ENCODE results near the gene CCDC146.
"Not testable (repeated sequence)": the region's sequence is repeated elsewhere in the genome, so short reads cannot be mapped to it uniquely, and the experiment has no call there.

CCDC146 gene

GRCh38 chr7:77152232-77152631 is 29.8 kb downstream of the CCDC146 start:
- DNase-seq: not testable (repeated sequence)

DNA sequence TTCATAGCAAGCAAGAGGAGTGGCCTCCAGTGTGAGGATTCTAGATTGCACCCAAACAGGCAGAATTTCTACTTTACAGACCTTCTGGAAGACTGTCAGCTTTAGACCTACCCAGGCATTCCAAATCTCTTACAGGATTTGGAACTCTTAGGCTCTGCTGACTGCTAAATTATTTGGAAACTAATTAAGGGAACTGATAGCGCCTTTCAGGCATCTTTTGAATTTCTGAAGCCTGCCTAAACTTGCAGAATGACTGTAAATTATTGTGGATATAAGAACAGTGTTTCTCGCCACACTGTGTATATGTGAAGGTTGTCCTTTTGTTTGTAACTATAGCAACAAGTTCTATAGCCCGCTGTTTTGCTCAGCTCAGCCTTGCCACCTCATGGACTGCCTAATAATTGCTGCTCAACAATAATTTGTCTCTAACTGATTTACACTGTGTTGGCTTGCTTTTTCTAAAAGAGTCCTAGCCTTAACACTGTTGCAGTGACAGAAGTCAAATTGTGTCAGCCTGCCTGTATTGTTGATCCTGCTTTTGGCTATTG is 32.6 kb downstream of the CCDC146 start:
- not testable (repeated sequence) for DNase-seq

DNA sequence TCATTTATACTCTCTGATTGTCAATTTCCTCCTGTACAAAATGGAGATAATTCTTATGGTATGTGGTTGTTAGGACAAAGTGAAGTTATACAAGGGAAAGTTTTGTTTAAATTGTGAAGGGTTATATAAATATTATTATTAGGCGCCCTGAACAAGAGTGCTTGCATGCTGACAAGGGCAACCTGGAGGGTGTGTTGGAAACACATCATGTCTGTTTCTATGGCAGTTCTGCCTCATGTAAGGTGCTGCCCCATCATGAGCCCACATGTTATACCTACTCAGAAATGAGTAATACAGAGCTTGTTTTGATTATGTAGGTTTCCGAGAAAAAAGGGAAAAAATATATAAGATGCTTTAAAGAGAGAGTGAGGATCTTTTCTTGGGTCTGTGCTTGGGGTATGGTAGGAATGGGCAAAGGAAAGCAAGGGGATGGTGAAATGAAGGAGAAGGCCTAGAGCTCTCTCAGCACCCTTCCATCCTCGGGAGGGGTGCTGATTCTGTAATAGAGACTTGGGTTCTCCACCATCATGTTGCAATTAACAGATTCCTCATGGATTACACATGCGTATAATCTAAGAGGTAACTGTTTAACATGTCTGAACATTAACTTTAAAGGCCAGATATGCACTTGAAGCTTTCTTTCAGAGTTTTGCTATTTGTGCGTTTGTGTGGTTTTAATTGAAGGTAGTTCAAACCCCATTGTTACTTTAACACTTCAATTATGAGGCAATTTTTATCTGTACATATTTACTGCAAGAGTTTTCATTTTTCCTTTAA is 33.4 kb downstream of the CCDC146 start:
- peak in 1 of 2 donors; percentile 3 for DNase-seq

GRCh38 chr7:77157034-77157433 is 34.6 kb downstream of the CCDC146 start:
- DNase-seq: not testable (repeated sequence)

DNA sequence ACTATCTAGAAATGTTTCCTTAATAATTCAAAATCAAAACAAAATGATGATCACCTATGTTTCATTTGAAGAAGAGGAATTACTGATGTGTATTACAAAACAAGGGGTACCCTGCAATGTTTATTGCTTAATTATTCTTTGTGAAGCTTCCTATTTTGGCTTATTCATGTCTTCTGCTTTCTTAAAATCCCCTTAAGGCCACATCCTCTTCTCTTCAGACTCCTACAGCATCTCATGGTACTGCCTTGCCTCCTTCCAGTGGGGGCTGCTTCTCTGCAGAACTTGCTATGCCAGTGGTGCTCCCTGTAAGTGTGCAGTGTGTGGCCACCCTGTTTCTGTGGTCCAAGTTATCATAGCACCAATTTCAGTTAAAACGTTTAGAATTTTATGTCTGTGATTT is 35.0 kb downstream of the CCDC146 start:
- DNase-seq: no peak

- DNase-seq: not testable (repeated sequence)
Observed at GRCh38 chr7:77171073-77171472, 48.7 kb downstream of the CCDC146 start.

DNA sequence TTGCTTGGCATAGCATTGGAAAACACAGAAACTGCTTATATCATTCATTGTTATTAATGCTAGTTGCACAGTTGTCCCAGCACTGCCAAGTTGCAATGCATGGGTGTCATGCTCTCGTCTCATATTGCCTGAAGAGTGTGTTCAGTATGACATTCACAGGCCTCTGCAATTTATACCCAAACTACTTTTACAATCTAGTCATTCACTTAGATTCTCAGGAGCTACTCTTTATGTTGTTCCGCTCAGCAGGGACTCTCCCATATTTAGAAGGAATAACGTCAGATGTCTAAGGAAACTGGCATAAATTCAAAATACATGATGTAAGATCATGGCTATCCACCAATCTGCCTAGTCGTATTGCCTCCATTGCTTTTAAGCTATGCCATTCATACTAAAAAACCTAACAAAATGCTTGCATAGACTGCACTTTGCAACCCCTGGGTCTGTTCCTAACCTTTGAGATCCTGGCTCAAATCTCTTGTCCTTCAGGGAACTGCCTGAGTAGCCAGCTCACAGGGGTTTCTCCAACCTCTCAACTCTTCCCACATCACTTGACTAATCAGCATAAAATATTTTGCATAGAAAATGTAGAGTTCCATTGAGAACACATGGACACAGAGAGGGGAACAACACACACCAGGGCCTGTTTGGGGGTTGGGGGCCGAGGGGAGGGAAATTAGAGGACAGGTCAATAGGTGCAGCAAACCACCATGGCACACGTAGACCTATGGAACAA is 50.2 kb downstream of the CCDC146 start:
- not testable (repeated sequence) for DNase-seq

- DNase-seq: not testable (repeated sequence)
Observed at GRCh38 chr7:77174418-77174817, 52.0 kb downstream of the CCDC146 start.

GRCh38 chr7:77175274-77175800 is 52.9 kb downstream of the CCDC146 start:
- not testable (repeated sequence) for DNase-seq

GRCh38 chr7:77177321-77177904 is 55.0 kb downstream of the CCDC146 start:
- DNase-seq: not testable (repeated sequence)

- DNase-seq: not testable (repeated sequence)
Observed at GRCh38 chr7:77178024-77178423, 55.6 kb downstream of the CCDC146 start.

DNA sequence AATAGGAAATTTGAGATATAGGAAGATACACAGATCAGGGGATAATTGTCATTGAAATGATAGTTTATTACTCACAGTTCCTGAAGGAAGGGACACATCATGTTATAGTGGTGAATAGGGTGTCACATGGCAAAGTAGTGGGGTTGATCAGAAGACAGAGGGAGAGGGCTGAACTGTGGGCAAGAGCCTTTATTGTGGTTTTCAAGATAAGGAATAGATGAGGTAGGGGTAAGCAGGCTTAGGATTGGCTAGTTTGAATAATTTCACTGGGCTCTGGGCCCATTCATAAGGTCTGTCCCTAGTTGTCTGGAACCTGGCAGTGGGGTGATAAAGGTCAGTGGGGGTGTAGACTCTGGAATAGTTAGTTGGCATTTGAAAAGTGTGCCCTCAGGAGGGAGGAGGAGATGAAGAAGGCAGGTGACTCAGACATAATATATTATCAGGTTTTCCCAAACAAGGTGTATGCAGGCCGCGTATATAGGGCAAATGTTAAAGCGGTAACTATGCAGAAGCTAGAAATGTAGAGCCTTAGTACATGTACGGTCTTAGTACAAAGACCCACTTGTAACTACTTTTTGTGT is 58.7 kb downstream of the CCDC146 start:
- no peak for DNase-seq

- no peak for DNase-seq
Observed at GRCh38 chr7:77181734-77182133, 59.3 kb downstream of the CCDC146 start.

DNA sequence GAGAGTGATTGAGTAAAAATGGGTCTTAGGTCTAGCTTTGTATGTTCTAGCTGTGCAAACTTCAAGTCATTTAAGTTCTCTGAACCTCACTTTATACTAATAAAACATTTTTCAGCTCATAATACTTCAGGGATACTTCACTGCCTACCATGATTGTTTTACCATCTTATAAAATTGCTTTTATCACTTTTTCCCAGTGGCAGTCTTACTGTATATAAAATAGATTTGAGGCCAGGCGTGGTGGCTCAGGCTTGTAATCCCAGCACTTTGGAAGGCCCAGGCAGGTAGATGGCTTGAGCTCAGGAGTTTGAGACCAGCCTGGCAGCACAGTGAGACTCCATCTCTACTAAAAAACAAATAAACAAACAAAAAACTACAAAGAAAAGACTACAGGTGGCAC is 59.8 kb downstream of the CCDC146 start:
- DNase-seq: no peak

- DNase-seq: no peak
Observed at GRCh38 chr7:77184463-77184862, 62.0 kb downstream of the CCDC146 start.

GRCh38 chr7:77184990-77185389 is 62.6 kb downstream of the CCDC146 start:
- no peak for DNase-seq

DNA sequence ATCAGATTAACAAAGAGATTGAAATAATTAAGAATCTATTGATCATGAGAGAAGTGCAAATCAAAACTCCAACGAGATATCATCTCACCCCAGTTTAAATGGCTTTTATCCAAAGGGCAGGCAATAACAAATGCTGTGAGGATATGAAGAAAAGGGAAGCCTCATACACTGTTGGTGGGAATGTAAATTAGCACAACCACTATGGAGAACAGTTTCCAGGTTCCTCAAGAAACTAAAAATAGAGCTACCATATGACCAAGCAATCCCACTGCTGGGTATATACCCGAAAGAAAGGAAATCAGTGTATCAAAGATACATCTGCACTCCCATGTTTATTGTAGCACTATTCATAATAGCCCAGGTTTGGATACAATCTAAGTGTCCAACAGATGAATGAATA is 63.5 kb downstream of the CCDC146 start:
- DNase-seq: no peak

DNA sequence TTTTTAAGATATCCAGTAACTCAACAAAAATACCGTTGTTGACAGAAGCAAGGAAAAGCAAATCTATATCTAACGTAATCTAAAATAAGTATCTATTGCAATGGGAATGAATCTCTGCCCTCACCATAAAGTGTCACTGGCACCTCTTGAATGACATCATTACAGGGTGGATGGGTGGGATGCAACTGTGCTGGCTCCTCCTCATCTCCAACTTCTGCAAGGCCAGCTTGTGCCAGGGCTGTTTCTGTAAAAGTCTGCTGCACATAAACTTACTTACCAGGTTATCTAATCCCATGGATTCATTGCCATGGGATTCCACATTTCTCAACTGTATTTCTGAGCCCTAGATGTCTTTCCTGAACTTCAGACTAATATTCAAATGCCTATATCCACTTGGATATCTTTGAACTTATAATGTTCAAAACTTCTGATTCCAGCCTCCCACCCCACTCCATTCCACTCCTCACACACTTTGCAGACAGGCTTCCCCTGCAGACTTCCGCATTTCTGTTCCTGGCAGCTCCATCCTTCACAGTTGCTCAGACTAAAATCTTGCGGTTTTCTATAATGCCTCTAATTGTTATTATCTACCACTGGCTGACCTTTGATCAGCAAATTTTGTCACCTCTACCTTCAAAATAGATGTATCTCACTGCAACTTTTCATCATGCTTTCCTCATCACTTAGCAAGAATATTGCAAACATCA is 66.5 kb downstream of the CCDC146 start:
- DNase-seq: no peak

- DNase-seq: no peak
Observed at GRCh38 chr7:77197141-77197540, 74.7 kb downstream of the CCDC146 start.

GRCh38 chr7:77199013-77199966 is 76.9 kb downstream of the CCDC146 start, which contains the start of gene FGL2:
TSS of gene FGL2 (minus strand) at chr7:77199819. CDS start at chr7:77199793, 26 bp downstream.
- DNase-seq: peak; percentile 28 to 37

DNA sequence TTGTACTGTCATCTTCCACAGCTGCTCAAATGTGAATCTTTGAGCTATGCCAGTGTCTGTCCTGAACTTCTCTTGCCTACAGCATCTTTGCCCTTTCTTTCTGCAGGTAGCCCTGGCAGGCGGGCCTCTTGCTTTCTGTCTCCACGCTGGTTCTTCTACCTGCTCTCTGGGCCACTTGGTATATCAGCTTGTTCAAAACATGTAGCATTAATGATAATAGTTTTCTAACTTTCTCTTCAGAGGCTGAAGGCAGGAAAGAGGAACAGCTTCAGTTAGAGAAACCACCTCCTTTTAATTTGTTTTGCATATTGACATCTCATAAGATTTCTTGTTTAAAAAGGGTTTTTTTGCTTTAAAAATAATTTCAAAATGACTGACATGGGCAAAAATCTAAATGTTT is 78.1 kb downstream of the CCDC146 start:
- no peak for DNase-seq

Measured in stimulated activated CD4-positive, alpha-beta T cell treated with anti-CD3 and anti-CD28 coated beads, Interleukin-2, amount 100 ng/mL, for 24 hours (primary cell).